Endothelial cell of umbilical vein (primary cell): ENCODE results near the gene DYNLL2. TPM values are rescaled to one million over a fixed set of nuclear protein-coding genes. Genes with fewer than 3 reads are reported as not detected.

Experiments
- BruUV-seq: library from RNA; stranded (reverse); fragments of 400-500 nt; replicated peaks from 2 replicates; lab custom pipeline; 2021; lab: Mats Ljungman, UMichigan
- CTCF ChIA-PET: fragments of 300-600, 350-600 bp; sonication (Branson Sonifier 250); formaldehyde crosslinking; loops from one replicate; lab custom pipeline; 2021; ENCODE audit warnings: antibody characterized with exemption, inconsistent platforms; lab: Charles Lee
- POLR2A ChIA-PET: fragments of 300-600, 350-600 bp; sonication (Branson Sonifier 250); formaldehyde crosslinking; loops from one replicate; lab custom pipeline; 2021; ENCODE audit warnings: antibody characterized with exemption, inconsistent platforms; lab: Charles Lee
- DNase-seq: peaks from one replicate; pipeline ENCODE4 v3.0.0-alpha.2; 2011; ENCODE audit warnings: low read depth, low spot score
- FAIRE-seq: peaks from 2 replicates; lab custom pipeline; 2011; peaks lifted over from hg19 to GRCh38; lab: Jason Lieb, UNC
- H2AFZ ChIP-seq: 2 replicates; pipeline ENCODE4 v1.6.0; 2012; ENCODE audit warnings: low read depth, low read length, control low read depth, inconsistent platforms
- H3K27ac ChIP-seq: 2 replicates; pipeline ENCODE4 v1.5.1; 2011; ENCODE audit warnings: low read depth, mild to moderate bottlenecking, control low read depth, low read length, moderate library complexity; ENCODE audit not compliant: insufficient read depth
- H3K27me3 ChIP-seq, 2 experiments: 2 replicates each; pipeline versions ENCODE4 v1.6.0 to v1.6.1; 2011; ENCODE audit warnings: low read length in 2 of 2, mixed read lengths in 1 of 2; ENCODE audit not compliant: control insufficient read depth in 2 of 2, insufficient read depth in 2 of 2
- H3K36me3 ChIP-seq, 2 experiments: 2 replicates in 1 of 2; 3 replicates in 1 of 2; pipeline ENCODE4 v1.5.1; 2011; ENCODE audit warnings: low read length in 2 of 2, mild to moderate bottlenecking in 1 of 2, moderate library complexity in 1 of 2; ENCODE audit not compliant: control insufficient read depth in 2 of 2, insufficient read depth in 2 of 2; ENCODE audit errors: extremely low read depth in 1 of 2
- H3K4me1 ChIP-seq: 3 replicates; pipeline ENCODE4 v1.5.1; 2011; ENCODE audit warnings: mild to moderate bottlenecking, low read length; ENCODE audit not compliant: control insufficient read depth, insufficient read depth; ENCODE audit errors: extremely low read depth
- H3K4me2 ChIP-seq: 2 replicates; pipeline ENCODE4 v1.6.1; 2011; ENCODE audit warnings: low read length, control low read depth, mixed read lengths; ENCODE audit not compliant: insufficient read depth
- H3K4me3 ChIP-seq, 3 experiments: fragments of 200-600 bp in 1 of 3; sonication (generic), shearing (Covaris generic) in 1 of 3; replicated peaks in 1 of 3; 2 replicates each; pipeline ENCODE4 v1.5.1; 2011 to 2016; ENCODE audit warnings: control low read depth in 3 of 3, low read length in 3 of 3, mild to moderate bottlenecking in 2 of 3, inconsistent platforms in 1 of 3, low read depth in 1 of 3, moderate library complexity in 1 of 3; ENCODE audit not compliant: insufficient read depth in 1 of 3
- H3K79me2 ChIP-seq: 2 replicates; pipeline ENCODE4 v1.6.0; 2012; ENCODE audit warnings: low read length, inconsistent platforms; ENCODE audit not compliant: control insufficient read depth, insufficient read depth
- H3K9ac ChIP-seq: replicated peaks from 2 replicates; pipeline ENCODE3; 2011; ENCODE audit warnings: low read length, control low read depth; ENCODE audit not compliant: insufficient read depth; ENCODE audit errors: extremely low read depth
- H3K9me1 ChIP-seq: replicated peaks from 3 replicates; pipeline ENCODE4 v1.6.0; 2011; ENCODE audit warnings: mild to moderate bottlenecking, low read length; ENCODE audit not compliant: control insufficient read depth, insufficient read depth; ENCODE audit errors: extremely low read depth
- H3K9me3 ChIP-seq: replicated peaks from 2 replicates; pipeline ENCODE4 v1.5.1; 2012; ENCODE audit warnings: low read length, inconsistent platforms; ENCODE audit not compliant: control insufficient read depth, insufficient read depth
- H4K20me1 ChIP-seq: replicated peaks from 2 replicates; pipeline ENCODE3; 2011; ENCODE audit warnings: mild to moderate bottlenecking, low read length; ENCODE audit not compliant: control insufficient read depth, insufficient read depth; ENCODE audit errors: extremely low read depth
- CTCF ChIP-seq, 2 donors: IDR thresholded peaks; 1 replicate in 1 of 2; 2 replicates in 1 of 2; pipeline ENCODE4 v1.5.1; 2011; ENCODE audit warnings: low read length in 2 of 2, mild to moderate bottlenecking in 2 of 2, moderate library complexity in 2 of 2, control low read depth in 1 of 2, inconsistent platforms in 1 of 2, low read depth in 1 of 2; ENCODE audit not compliant: insufficient read depth in 1 of 2; ENCODE audit errors: extremely low read depth in 1 of 2
- EZH2 ChIP-seq: IDR thresholded peaks from 2 replicates; pipeline ENCODE4 v1.6.1; 2012; ENCODE audit warnings: borderline replicate concordance, low read depth, mild to moderate bottlenecking, moderate library complexity, low read length, inconsistent platforms; ENCODE audit not compliant: severe bottlenecking
- FOS ChIP-seq: IDR thresholded peaks from 2 replicates; pipeline ENCODE4 v1.6.1; 2011; ENCODE audit warnings: mild to moderate bottlenecking, low read length, moderate library complexity, borderline replicate concordance; ENCODE audit not compliant: insufficient read depth
- GATA2 ChIP-seq: IDR thresholded peaks from 2 replicates; pipeline ENCODE4 v1.7.0; 2011; ENCODE audit warnings: low read depth, mild to moderate bottlenecking, moderate library complexity, mixed read lengths, low read length; ENCODE audit not compliant: insufficient read length, insufficient read depth
- JUN ChIP-seq: IDR thresholded peaks from 2 replicates; pipeline ENCODE4 v1.6.1; 2011; ENCODE audit warnings: borderline replicate concordance, low read depth; ENCODE audit not compliant: insufficient read length, insufficient read depth
- MYC ChIP-seq: IDR thresholded peaks from one replicate; pipeline ENCODE4 v1.6.1; 2011; ENCODE audit warnings: mild to moderate bottlenecking, low read depth, low read length
- POLR2A ChIP-seq: IDR thresholded peaks from 2 replicates; pipeline ENCODE4 v1.6.1; 2012; ENCODE audit warnings: low read depth, mild to moderate bottlenecking, control low read depth, low read length
- POLR2AphosphoS5 ChIP-seq: IDR thresholded peaks from 2 replicates; pipeline ENCODE4 v1.6.1; 2012; ENCODE audit warnings: low read depth, mild to moderate bottlenecking, control low read depth, low read length, moderate library complexity; ENCODE audit not compliant: insufficient read depth
- dilution Hi-C: fragments of 300-500 bp; cut with MboI; formaldehyde crosslinking; loops from one replicate; pipeline ENCODE4 v1.15.0; 2019; ENCODE audit warnings: low sequenced_read_pairs; ENCODE audit not compliant: extremely low pct_ligation_motif_present
- intact Hi-C: fragments of 100-400 bp; cut with micrococcal nuclease; formaldehyde crosslinking; loops from one replicate; pipeline ENCODE4 v1.10.0; 2022
- polyA plus RNA-seq, 4 experiments: library from polyadenylated mRNA; depleted of rRNA in 3 of 4; stranded (reverse) in 3 of 4; unstranded in 1 of 4; fragments of >200 nt; gene quantifications; 2 replicates each; pipeline versions ENCODE4 v1.2.1 to v1.2.3, GENCODE V29; 2011 to 2012; ENCODE audit warnings: missing spikeins in 1 of 4
- total RNA-seq: library from RNA; stranded (reverse); gene quantifications from 2 replicates; pipeline ENCODE4 v1.2.3, GENCODE V29; 2021
- TF ChIP-seq, protein P1 (sequence below): IDR thresholded peaks from 2 replicates; pipeline ENCODE4 v1.6.1; 2011; ENCODE audit not compliant: insufficient read depth, insufficient read length

DYNLL2 gene
- total and polyA plus RNA-seq, 2 donors (not counting 3 experiments of a cell fraction or from before 2014, with no cell fraction given) = 7.4 to 19.0 TPM

DNA sequence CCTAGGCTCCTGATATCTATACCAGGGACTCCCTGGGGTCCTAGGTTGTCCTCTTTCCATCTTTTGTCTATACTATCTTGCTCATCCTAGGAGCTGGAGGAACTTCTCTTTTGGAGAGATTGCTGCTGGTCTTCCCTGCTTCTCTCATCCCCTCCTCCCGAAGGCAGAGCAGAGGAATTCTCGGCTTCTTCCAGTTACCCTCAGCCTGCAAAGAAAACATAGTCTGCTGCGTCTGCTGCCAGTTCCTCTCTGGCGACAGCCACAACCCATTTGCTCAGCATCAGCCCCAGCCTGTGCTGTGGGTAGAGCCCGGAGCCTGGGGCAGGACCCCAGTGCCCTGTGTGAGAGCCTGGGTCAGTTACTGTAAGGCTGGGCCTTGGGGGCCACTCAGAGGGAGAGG is 21.5 kb upstream of the DYNLL2 start:
- no peak overlapping the region for H3K4me2 ChIP-seq
- H4K20me1 ChIP-seq = no peaks in the 10 kb centered on the region
- no peaks in the 10 kb centered on the region for H3K36me3 ChIP-seq
- dilution Hi-C loops (no loop called here), intact Hi-C loops (no loop called here)
- no peak overlapping the region for H3K9ac ChIP-seq
- no peak overlapping the region for H3K4me3 ChIP-seq
- no peaks in the 10 kb centered on the region for H3K4me1 ChIP-seq
- ChIA-PET POLR2A (no interaction called here), CTCF (no interaction called here)
- DNase-seq (no peak), FAIRE-seq (no peak)
- H3K27me3 ChIP-seq = peaks cover 0 to 3% of the 10 kb centered on the region in 2 experiments
- no peaks in the 10 kb centered on the region for H3K9me3 ChIP-seq
- no TSS peak for BruUV-seq
- TF ChIP-seq GATA2 (no peak), JUN (no peak), POLR2A (no peak), CTCF (IDR thresholded peaks at IDR 0.05; ENCODE audit: extremely low read depth in 1 of 2, insufficient read depth in 1 of 2, low read depth in 1 of 2, low read length in 2 of 2) (no peak), EZH2 (no peak), POLR2AphosphoS5 (no peak), FOS (no peak), MYC (no peak)
- TF ChIP-seq, protein P1, sequence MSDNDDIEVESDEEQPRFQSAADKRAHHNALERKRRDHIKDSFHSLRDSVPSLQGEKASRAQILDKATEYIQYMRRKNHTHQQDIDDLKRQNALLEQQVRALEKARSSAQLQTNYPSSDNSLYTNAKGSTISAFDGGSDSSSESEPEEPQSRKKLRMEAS = no peak
- no peaks in the 10 kb centered on the region for H3K79me2 ChIP-seq
- H3K27ac ChIP-seq = no peak overlapping the region
- H3K9me1 ChIP-seq = no peaks in the 10 kb centered on the region
- H2AFZ ChIP-seq = no peak overlapping the region
